Measurements from ENCODE around the gene PRKCE.

PRKCE gene

DNA sequence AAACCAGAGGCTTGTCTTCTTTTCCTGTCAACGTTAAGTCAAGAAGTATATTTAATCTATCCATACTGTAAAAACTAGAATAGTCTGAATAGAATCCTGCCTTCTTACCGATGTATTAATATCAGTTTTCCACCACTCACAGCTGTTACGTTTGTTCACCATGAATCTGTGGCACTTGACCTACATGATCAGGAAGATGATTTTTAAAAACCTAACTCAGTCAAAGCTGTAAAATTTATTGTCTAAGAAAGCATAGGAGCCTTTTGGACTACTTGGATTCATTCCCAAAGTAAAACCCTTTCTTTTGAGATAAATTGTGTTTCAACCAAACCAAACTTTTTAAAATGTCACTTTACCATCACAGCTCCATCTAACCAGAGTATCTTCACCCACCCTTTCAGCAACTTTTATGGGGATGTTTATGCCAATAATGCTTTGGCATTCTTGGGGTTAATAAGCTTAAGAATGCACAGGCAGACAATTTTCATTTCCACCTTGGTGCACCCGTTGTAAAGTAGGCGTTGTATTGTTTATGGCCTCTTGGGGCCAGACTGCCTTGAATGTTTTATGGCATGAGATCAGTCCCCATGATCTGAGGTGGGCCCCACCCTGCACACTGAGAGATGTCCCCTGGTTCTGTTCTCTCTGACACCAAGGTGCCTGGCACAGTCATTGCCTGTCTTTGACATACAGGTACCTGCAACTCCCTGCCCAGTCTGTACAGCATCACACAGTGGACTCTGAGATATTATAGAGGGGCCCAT, 469.5 kb downstream of the PRKCE start:
- DNase-seq (ENCODE audit: low read depth) = no peak

- DNase-seq (ENCODE audit: low read depth) = peak; percentile 65
Observed at GRCh38 chr2:46122318-46122976, 471.0 kb downstream of the PRKCE start.

DNA sequence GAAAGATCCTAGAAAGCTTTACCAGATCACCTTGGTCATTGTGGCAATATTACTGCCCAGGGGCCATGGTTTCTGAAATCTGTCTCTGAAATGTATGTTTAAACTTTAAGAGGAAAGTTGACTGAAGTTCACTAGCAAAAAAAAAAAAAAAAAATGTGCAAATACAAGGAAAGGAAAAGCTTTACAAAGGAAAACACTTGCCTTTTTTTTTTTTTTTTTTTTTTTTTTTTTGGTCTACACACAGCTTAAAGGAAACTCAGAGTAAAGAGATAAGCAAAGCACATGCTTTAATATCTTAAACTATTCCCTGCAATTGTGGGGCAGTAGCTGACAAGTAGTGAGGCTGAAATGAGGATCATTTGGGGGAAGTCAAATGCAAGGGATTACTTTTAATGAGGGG, 471.5 kb downstream of the PRKCE start:
- no peak for DNase-seq (ENCODE audit: low read depth)

- DNase-seq (ENCODE audit: low read depth) = no peak
Observed at GRCh38 chr2:46125798-46126197, 474.3 kb downstream of the PRKCE start.

DNA sequence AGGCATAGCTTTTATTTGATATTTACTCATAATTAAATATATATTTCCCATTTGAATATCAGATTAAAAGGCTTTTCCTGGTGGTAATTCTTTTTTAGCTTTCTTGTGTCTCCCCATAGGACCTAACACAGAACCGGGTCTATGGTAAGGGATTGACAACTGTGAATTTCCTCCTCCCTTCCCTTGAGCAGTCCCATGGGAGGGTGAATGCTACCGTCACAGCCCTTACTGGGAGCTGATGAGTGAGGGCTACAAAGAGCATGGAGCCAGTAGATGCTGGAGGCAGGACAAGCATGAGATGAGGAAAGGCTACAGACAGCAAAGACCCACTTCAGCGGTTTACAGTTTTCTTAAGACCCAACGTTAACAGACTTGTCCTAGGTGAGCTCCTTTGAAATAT, 475.1 kb downstream of the PRKCE start:
- no peak for DNase-seq (ENCODE audit: low read depth)

GRCh38 chr2:46127176-46127575, 475.7 kb downstream of the PRKCE start:
- DNase-seq (ENCODE audit: low read depth) = no peak

DNA sequence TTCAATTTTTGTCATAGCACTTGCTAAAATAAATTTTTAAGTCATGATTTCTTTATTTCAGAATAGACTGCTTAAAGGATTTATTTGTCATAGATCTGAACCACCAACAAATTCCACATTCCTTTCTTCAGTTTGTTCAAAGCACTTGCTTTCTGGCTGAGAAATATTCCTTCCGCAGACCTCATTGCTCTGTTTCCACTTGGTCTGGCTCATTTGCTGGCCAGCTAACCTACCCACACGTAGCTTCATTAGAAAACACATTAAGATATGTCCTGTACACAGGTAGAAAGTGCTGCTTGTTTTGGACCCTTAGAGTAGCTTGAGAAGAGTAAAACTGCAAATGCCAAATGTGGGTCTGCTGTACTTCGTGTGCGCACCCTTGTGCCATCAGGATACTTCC, 479.0 kb downstream of the PRKCE start:
- no peak for DNase-seq (ENCODE audit: low read depth)

GRCh38 chr2:46132996-46133395, 481.5 kb downstream of the PRKCE start:
- no peak for DNase-seq (ENCODE audit: low read depth)

GRCh38 chr2:46134531-46135227, 483.2 kb downstream of the PRKCE start:
- peak; percentile 35 for DNase-seq (ENCODE audit: low read depth)

- no peak for DNase-seq (ENCODE audit: low read depth)
Observed at GRCh38 chr2:46135228-46135855, 483.9 kb downstream of the PRKCE start.

DNA sequence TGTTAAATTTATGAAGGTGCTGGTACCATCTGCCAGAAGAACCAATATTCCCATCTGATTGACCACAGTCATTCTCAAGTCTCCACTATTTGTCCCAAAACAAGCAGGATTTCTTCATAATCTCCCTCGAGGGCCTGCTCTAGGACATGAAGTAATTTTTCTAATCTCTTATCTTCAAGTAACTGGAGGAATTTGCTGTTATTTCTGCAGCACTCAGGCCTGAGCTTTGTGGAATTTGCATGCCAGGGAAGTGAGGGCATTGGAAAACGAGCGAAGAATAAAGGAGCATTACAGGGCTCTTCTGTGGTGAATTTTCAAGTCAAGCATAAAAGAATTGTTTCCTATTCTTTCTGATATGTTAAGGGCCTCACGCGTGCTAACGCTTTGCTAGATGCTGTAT, 484.5 kb downstream of the PRKCE start:
- peak; percentile 94 for DNase-seq (ENCODE audit: low read depth)

DNA sequence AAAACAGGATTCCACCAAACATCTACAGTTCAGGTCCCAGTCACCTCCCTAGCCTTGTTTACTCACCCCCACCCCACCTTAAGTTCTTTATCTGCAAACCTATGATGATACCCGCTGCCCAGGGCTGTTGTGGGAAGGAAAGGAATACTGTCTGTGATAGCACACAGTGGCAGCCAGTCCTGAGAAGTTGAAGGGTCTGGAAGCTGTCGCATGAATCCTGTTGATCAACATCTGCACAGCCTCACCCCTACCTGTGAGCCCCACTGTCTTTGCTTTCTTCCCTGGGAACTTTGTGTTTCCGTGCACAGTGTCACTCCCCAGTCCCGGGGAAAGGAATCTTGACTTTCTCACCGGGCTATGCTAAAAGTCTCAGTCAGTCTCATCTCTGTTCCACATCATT, 485.0 kb downstream of the PRKCE start:
- DNase-seq (ENCODE audit: low read depth) = no peak

- no peak for DNase-seq (ENCODE audit: low read depth)
Observed at GRCh38 chr2:46136953-46137352, 485.5 kb downstream of the PRKCE start.

DNA sequence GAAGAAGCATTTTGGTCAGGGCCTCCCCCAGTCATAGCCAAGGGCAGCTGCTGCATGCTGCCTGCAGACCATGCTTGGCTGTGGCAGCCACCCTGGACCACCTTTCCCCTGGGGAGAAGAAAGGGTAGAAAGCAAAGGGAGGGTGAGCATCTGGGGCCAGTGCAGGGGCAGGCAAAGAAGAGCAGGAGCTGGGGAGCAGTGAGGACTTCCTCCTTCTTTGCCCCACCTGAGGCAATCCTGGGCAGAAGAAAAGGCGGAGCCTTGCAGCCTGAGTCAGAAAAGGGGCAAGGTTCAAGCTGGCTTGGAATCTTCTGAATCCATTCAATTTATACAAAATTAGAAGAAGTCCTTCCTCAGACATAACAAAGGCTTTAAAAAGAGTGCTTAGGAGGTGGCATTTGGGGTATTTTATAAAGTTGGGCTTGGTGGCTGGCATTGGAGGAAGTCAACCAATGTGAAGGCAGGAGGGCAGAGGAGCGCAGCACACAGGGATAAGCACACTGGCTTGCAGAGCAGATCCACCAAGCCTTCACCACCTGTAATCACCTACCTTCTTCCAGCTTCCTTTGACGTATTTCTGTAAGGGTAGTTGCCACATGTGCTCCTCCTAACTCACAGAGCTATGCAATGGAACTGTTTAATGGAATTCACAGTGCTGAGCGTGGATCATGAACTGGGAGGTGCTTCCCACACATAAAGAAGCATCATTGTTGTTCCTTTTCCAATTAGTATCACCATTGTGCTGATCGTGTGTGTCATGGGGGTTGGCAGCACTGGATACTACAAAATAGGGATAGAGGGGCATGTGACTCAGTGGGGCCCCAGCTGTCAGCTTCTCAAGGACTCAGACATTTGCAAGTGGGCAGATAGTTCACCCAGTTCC, 491.3 kb downstream of the PRKCE start:
- DNase-seq (ENCODE audit: low read depth) = no peak

- DNase-seq (ENCODE audit: low read depth) = no peak
Observed at GRCh38 chr2:46143429-46144132, 492.1 kb downstream of the PRKCE start.

- DNase-seq (ENCODE audit: low read depth) = no peak
Observed at GRCh38 chr2:46144133-46144800, 492.8 kb downstream of the PRKCE start.

DNA sequence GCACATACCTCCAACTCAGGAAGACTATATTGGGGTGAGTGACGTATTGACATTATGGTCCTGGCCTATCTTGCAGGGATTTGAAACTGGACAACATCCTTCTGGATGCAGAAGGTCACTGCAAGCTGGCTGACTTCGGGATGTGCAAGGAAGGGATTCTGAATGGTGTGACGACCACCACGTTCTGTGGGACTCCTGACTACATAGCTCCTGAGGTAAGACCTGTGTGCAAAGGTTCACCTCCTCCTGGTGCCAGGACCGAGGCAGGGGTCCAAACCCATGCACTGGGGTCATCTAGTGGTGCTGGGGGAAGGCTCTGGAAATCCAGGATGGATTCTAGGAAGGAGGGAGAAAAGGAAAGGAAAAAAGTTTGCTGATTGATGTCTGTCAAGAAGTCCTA, 493.5 kb downstream of the PRKCE start:
- DNase-seq (ENCODE audit: low read depth) = no peak

DNA sequence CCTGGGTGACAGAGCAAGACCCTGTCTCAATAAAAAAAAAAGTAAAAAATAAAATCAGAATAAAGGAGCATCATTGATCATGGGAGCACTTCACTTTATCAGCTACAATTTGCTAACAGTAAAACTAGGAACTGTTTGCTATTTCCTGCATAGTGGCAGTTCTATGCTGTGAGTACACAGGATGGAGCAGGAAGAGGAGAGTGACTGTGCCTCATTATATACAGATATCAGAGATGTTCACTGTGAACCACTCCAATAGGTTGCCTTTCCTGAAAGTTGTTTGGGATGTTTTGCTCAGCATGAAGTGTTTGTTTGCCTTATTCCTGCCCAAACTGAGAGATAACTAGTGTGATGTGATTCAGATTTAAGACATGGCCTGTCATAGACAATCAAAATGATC, 494.4 kb downstream of the PRKCE start:
- no peak for DNase-seq (ENCODE audit: low read depth)

DNA sequence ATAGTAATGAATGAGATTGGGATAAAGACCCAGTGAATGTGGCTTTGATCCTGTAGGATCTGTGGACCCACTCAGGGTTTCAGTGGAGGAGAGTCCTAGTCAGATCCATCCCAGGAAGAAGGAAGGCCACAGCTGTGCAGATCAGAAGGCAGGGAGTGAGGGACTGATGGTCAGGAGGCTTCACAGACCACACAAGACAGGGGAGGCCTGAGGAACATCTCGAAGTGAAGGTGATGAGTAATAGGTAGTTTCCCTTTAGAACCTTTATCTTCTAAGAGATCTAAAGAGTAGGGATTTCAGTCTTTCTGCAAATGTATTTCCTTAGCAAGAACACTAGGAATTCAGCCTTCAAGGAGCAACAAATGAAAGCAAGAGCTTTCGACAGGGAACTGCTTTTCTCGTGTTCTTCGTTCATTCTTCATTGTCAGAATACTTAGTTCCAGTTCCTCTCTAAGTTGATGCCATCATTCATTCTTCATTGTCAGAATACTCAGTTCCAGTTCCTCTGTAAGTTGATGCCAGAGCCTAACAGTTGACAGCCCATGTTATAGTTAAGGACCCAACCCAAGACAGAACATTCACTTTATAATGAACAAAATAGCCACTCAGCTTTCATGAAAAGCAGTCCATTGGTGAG, 495.5 kb downstream of the PRKCE start:
- peak; percentile 60 for DNase-seq (ENCODE audit: low read depth)

Data from amniotic epithelial cell (primary cell).